A673 (cell line): ENCODE measurements around the gene FLACC1.

ENCODE experiments used
- CTCF ChIP-seq: fragments of 300-800, 200-600 bp; sonication (generic); conservative IDR thresholded peaks from 2 replicates; pipeline ENCODE4 v1.5.1; 2017; ENCODE audit warnings: low read depth, mild to moderate bottlenecking, antibody characterized with exemption, low read length, moderate library complexity, mixed read lengths
- EZH2 ChIP-seq: fragments of 200-600 bp; sonication (generic); IDR thresholded peaks from 2 replicates; pipeline ENCODE4 v1.6.1; 2017; ENCODE audit warnings: borderline replicate concordance, low read depth, mild to moderate bottlenecking, mixed read lengths, antibody characterized with exemption, low read length; ENCODE audit not compliant: poor library complexity, severe bottlenecking

GRCh38 chr2:201320701-201321100, 36.4 kb downstream of the FLACC1 start:
- no peak for TF ChIP-seq CTCF
- TF ChIP-seq EZH2, result no peak
